NCI-H1092 (cell line): Measurements from ENCODE around the gene SBK1.
"Not testable (repeated sequence)": the region's sequence is repeated elsewhere in the genome, so short reads cannot be mapped to it uniquely, and the experiment has no call there.

ENCODE experiments used
- DNase-seq: peaks from one replicate; lab custom pipeline; 2025; lab: John Stamatoyannopoulos, UW

SBK1 gene

GRCh38 chr16:28291651-28292626 is at the start of gene SBK1:
Gene SBK1, plus strand, starts transcription at chr16:28292525. Its CDS starts 24,867 bp downstream, at chr16:28317392.
- DNase-seq, result peak; percentile 66

- DNase-seq, result not testable (repeated sequence)
Observed at GRCh38 chr16:28249483-28249882, 42.8 kb upstream of the SBK1 start.

- no peak for DNase-seq
Observed at GRCh38 chr16:28250999-28251398, 41.3 kb upstream of the SBK1 start.

DNA sequence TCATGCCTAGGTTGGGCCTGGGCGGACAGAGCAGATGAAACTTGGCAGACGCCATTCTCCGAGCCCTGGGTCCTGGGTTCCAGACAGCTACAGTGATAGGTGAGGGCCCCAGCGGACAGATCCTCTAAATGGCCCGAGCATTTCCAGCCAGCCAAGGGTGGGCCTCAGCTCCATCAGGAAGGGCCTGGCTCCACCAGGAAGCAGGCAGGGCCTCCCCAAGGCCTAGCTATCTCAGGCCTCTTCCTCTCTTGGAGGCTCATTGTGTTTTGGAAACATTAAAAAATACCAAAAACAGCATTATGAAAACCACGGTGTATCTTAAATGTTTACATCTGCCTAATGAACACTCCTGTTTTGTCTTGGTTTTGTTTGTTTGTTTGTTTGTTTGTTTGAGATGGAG is 38.2 kb upstream of the SBK1 start:
- DNase-seq, result no peak

DNA sequence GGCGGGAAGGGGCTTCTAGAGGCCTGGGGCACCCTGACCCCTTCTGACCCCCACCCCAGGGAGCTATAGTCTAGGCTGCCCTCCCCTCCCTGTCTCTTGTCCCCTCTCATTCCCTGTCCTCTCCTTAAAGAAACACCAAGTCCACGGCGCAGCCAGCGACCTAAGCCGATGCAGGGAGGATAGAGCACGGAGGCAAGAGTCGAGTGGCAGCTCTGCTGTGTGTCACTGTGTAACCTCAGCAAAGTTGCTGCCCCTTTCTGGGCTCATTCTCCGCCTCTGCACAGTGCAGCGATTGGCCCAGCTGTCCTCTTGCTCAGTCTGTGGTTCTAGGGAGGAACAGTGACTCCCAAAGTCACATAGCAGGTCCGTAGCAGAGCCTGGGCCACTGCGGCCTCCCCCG is 36.5 kb upstream of the SBK1 start:
- no peak for DNase-seq

GRCh38 chr16:28257256-28257655 is 35.1 kb upstream of the SBK1 start:
- no peak for DNase-seq

- DNase-seq, result no peak
Observed at GRCh38 chr16:28258567-28258966, 33.8 kb upstream of the SBK1 start.

DNA sequence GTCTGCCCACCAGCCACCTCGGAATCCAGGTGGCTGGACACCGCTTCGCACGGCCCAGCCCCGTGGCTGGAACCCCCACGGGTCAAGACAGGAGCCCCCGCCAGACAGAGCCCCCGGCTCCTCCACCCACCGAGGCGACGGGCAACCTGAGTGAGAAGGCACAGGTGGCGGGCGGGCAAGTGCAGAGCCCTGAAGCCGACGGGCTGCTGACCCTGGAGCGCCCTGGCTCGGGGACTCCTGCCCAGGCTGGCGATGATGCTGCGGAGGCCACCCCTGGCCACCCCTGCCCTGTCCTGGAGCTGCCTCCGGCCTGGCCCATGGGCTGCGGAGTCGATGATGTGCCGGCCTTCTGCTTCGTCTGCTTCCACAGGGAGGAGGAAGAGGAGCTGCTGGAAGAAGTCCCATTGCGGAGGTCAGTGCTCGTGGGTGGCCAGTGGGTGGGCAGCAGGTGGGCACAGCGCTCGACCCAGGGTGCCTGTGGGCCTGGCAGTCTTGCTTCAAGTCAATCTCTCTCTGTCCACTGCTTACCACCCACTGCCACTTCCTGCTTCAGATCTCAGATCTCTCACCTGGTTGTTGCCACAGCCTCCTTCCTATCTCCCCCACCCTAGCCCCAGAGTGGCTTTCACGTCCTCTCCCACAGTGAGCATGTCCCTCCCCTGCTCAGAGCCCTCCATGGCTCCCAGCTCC is 33.1 kb upstream of the SBK1 start:
- no peak for DNase-seq

DNA sequence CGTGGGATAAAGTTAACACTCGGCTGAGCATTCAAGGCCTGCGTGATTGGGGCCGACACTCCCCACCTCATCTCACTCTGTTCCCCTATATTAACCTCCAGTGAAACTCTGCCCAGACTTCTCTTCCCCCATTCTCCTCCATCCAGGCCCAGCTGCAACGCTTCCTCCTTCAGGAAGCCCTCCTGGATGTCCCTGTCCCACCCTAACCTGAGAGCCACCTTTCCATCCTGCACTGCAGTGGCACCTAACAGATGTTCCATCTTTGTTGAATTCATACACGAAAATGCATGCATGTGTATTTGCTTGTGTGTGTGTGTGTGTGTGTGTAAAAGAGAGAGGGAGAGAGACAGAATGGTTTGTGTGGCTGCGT is 32.6 kb upstream of the SBK1 start:
- DNase-seq, result no peak

GRCh38 chr16:28260193-28260592 is 32.1 kb upstream of the SBK1 start:
- DNase-seq, result no peak

- DNase-seq, result no peak
Observed at GRCh38 chr16:28261942-28262341, 30.4 kb upstream of the SBK1 start.

- no peak for DNase-seq
Observed at GRCh38 chr16:28263305-28263704, 29.0 kb upstream of the SBK1 start.

DNA sequence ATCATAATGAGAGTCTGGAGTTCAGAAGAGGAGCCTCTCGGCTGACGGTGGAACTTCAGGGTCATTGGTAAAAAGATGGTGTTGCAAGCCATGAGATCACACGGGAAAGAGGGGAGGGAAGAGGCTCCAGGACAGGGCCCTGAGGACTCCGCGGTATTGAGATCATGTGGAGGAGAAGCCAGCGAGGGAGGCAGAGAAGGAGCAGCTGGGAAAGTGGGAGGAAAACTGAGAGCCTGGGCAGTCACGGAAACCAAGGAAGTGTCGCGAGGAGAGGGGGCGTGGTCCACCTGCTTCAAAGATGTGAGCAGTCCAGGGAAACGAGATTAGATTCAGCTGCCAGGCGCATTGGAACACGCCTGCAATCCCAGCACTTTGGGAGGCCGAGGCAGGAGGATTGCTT is 27.7 kb upstream of the SBK1 start:
- DNase-seq, result no peak

DNA sequence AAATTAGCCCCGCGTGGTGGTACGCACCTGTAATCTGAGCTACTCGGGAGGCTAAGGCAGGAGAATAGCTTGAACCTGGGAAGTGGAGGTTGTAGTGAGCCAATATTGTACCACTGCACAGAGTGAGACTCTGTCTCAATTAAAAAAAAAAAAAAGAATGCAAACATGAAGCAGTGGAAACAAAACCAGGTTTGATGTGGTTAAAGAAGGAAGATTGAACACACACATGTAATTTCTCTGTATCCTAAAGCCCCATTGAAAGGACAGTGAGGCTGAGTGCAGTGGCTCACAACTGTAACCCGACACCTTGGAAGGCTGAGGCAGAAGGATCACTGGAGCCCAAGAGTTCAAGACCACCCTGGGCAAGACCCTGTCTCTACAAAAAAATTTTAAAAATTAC is 26.5 kb upstream of the SBK1 start:
- no peak for DNase-seq

GRCh38 chr16:28267356-28267755 is 25.0 kb upstream of the SBK1 start:
- no peak for DNase-seq

DNA sequence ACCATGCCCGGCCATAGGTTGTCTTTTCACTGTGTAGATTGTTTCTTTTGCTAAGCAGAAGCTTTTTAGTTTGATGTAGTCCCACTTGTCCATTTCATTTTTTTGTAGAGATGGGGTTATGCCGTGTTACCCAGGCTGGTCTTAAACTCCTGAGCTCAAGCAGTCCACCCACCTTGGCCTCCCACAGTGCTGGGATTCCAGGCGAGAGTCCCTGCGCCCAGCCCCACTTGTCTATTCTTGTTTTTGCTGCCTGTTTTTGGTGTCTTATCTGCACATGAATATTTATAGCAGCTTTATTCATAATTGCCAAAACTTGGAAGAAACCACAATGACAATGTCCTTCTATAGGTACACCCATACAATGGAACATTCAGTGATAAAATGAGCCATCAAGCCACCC is 18.8 kb upstream of the SBK1 start:
- no peak for DNase-seq

DNA sequence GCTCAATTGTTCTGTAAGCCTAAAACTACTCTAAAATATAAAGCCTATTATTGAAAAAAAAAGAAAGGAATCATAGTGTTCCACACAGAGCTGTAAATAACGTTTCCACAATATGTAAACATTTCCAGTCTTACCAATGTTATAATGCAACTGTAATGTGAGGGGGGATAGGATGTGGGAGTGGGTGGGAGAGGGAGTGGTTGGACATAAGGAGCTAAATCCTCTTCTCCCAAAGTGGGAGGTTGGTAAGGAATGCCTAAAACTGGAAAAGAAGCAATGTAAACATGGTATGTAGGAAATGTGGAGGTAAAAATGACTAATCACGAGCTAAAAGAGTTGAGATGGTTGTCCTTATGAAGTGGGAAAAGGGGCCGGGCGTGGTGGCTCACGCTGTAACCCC is 17.6 kb upstream of the SBK1 start:
- no peak for DNase-seq

- no peak for DNase-seq
Observed at GRCh38 chr16:28276301-28276700, 16.0 kb upstream of the SBK1 start.

- peak; percentile 69 for DNase-seq
Observed at GRCh38 chr16:28277537-28278388, 14.6 kb upstream of the SBK1 start.

DNA sequence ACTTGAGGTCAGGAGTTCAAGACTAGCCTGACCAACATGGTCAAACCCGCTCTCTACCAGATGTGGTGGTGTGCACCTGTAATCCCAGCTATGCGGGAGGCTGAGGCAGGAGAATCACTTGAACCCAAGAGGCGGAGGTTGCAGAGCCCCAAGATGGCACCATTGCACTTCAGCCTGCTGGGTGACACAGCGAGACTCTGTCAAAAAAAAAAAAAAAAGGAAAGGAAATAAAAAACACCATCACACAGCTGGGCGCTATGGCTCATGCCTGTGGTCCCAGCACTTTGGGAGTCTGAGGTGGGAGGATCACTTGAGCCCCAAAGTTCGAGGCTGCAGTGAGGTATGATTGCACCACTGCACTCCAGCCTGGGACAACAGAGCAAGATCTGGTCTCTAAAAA is 13.3 kb upstream of the SBK1 start:
- DNase-seq, result no peak

DNA sequence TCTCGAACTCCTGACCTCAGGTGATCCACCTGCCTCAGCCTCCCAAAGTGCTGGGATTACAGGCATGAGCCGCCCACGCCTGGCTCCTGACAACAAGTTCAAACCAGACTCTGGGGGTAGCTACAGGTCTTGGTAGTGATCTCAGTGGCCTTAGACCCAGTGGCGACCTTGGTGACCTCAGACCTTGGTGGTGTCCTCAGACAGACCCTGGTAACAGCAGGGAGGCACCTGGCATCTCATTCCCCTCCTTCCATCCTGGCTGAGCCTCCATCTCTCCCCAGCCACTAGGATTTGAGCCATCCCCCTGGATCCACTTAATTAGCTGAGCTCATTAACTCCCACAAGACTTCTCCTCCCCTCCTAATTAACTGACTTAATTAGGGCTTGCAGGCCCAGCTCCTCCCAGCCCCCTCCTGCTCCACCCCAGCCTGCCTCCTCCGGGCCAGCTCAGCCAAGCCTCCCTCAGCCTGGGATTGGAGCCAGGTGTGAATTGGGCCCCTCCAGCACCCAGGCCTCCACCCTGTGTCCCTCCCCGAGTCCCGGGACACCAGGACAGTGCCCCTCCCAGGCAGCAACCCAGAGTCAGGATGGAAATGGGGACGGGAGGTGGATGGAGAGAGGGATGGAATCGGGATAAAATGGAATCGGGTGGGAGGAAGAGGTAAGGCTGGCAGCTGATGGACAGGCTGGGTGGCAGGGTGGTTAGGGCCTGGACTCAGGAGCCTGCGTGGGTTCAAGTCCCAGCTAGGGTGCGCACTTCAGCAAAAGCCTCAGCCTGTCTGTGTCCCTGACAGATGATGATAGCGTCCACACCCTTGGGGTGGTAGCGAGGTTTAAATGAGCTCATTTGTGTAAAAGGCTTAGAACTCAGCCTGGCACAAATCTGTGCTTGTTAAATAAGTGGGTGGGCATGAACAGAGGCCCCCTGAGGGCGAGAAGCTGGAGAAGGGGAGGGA is 11.2 kb upstream of the SBK1 start:
- no peak for DNase-seq
